ENCODE data around the gene REP15.
"Not testable (repeated sequence)": the region's sequence is repeated elsewhere in the genome, so short reads cannot be mapped to it uniquely, and the experiment has no call there.

Gene REP15

GRCh38 chr12:27696293-27696652 lies at the start of gene REP15:
Gene REP15, plus strand, starts transcription at chr12:27696447. Its CDS starts 116 bp downstream, at chr12:27696563.
- intact Hi-C loops (cut with DNase I) = no loop called here
- DNase-seq = no peak

GRCh38 chr12:27650011-27650410 lies 46.2 kb upstream of the REP15 start:
- intact Hi-C loops (cut with DNase I) = loop anchor here (5.0 kb wide), 1 partner anchor 118 kb away; no protein-coding TSS in a partner anchor
- no peak for DNase-seq

- DNase-seq = no peak
- intact Hi-C loops (cut with DNase I) = loop anchor here (5.0 kb wide), 1 partner anchor 119 kb away; no protein-coding TSS in a partner anchor
These were observed 45.0 kb upstream of the REP15 start for GRCh38 chr12:27651201-27651600.

GRCh38 chr12:27652174-27652763 lies 44.0 kb upstream of the REP15 start:
- intact Hi-C loops (cut with DNase I) = loop anchor here (2.0 to 5.0 kb wide), 2 partner anchors 120 to 217 kb away; no protein-coding TSS in a partner anchor
- DNase-seq = peak in 3 of 10 donors; percentile 33 to 59 (median 46)

GRCh38 chr12:27653661-27654060 lies 42.6 kb upstream of the REP15 start:
- intact Hi-C loops (cut with DNase I) = loop anchor here (2.0 to 5.0 kb wide), 2 partner anchors 121 to 219 kb away; no protein-coding TSS in a partner anchor
- DNase-seq = no peak

GRCh38 chr12:27655476-27655875 lies 40.8 kb upstream of the REP15 start:
- intact Hi-C loops (cut with DNase I); DNase-seq: not testable (repeated sequence)

GRCh38 chr12:27657296-27657695 lies 39.0 kb upstream of the REP15 start:
- intact Hi-C loops (cut with DNase I) = no loop called here
- no peak for DNase-seq

GRCh38 chr12:27665704-27666103 lies 30.5 kb upstream of the REP15 start:
- no peak for DNase-seq
- intact Hi-C loops (cut with DNase I) = no loop called here

- DNase-seq = no peak
- intact Hi-C loops (cut with DNase I) = no loop called here
These were observed 29.7 kb upstream of the REP15 start for GRCh38 chr12:27666510-27666909.

- DNase-seq = no peak
- intact Hi-C loops (cut with DNase I) = no loop called here
These were observed 28.7 kb upstream of the REP15 start for GRCh38 chr12:27667540-27667939.

- intact Hi-C loops (cut with DNase I) = no loop called here
These were observed 24.2 kb upstream of the REP15 start for GRCh38 chr12:27672051-27672450.

GRCh38 chr12:27672643-27673042 lies 23.6 kb upstream of the REP15 start:
- intact Hi-C loops (cut with DNase I) = no loop called here
- no peak for DNase-seq

More at GRCh38 chr12:27672051-27672450, 24.2 kb upstream of the REP15 start:
- no peak for DNase-seq

- intact Hi-C loops (cut with DNase I) = no loop called here
These were observed 23.0 kb upstream of the REP15 start for GRCh38 chr12:27673101-27673718.

GRCh38 chr12:27674989-27675388 lies 21.3 kb upstream of the REP15 start:
- DNase-seq = no peak
- intact Hi-C loops (cut with DNase I) = no loop called here

More at GRCh38 chr12:27673101-27673718, 23.0 kb upstream of the REP15 start:
- DNase-seq = no peak

- intact Hi-C loops (cut with DNase I) = no loop called here
- no peak for DNase-seq
These were observed 15.6 kb upstream of the REP15 start for GRCh38 chr12:27680619-27681018.

- no peak for DNase-seq
- intact Hi-C loops (cut with DNase I) = no loop called here
These were observed 13.7 kb upstream of the REP15 start for GRCh38 chr12:27682534-27682933.

- intact Hi-C loops (cut with DNase I) = no loop called here
- DNase-seq = no peak
These were observed 11.0 kb upstream of the REP15 start for GRCh38 chr12:27685274-27685673.

GRCh38 chr12:27686147-27686546 lies 10.1 kb upstream of the REP15 start:
- intact Hi-C loops (cut with DNase I) = no loop called here
- no peak for DNase-seq

GRCh38 chr12:27688671-27689070 lies 7.6 kb upstream of the REP15 start:
- intact Hi-C loops (cut with DNase I) = no loop called here
- DNase-seq = no peak

GRCh38 chr12:27689558-27690180 lies 6.6 kb upstream of the REP15 start:
- intact Hi-C loops (cut with DNase I) = no loop called here
- DNase-seq = no peak

- intact Hi-C loops (cut with DNase I) = no loop called here
- DNase-seq = no peak
These were observed 2.8 kb upstream of the REP15 start for GRCh38 chr12:27693403-27693802.

Data from posterior cingulate gyrus (tissue), 11 donors.